GM19438 (cell line): Measurements from ENCODE around the gene PPP2R2B.

Experiments used
- ATAC-seq: cut with Tn5 transposase; IDR thresholded peaks from one replicate; pipeline ENCODE4 v1.9.1; 2021; ENCODE audit warnings: low read depth; ENCODE audit not compliant: unreplicated experiment

The PPP2R2B gene

DNA sequence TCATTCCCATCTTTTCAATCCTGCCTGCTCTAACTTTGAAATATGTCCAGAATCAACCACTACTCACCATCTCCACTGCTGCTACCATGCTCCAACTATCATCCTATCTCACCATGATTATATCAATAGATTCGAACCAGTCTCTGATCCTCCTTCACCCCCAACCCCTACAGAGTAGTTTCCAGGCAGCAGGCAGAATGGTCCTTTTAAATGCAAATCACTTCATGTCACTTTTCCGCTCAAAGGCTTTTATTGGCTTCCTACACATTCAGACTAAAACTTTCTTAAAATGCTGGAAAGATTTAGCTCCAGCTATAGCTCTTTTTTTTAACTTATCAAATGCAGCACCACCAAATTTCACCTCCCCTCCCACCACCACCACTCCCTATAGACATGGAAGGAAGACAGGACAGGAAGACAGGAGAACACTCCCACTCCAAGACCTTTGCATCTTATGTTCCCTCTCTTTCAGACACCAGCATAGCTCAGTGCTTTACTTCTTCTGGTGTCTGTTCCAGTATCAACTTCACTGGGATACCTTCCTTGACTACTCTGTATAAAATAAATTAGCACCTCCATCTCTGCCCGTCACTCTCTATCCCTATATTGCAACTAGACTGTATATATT, 9.9 kb upstream of the PPP2R2B start:
- ATAC-seq = no peak

DNA sequence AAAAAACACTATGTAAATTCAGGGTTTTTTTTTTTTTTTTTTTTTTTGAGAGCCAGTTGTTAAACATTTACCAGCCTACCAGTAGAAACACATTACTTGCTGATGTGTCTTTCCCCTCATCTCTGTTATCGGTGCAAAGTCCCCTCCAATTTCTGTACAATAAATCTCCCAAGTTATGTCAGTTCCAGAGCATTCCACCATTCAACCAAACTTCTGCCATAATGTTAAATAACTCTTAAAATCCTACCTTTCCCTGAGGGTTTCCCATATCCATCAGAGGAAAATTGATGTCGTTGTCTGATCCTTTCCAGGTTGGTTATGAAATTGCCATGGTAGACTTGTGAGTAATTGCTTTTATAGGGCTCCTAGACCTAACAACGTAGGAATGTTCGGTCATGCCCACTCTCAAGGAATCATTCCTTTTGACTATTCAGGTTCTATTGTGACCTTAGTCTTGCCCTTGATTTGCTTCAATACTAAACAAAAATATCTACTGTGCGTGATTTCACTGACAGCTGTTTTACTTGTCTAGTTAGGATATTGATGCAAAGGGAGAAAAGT, 5.6 kb upstream of the PPP2R2B start:
- no peak for ATAC-seq

DNA sequence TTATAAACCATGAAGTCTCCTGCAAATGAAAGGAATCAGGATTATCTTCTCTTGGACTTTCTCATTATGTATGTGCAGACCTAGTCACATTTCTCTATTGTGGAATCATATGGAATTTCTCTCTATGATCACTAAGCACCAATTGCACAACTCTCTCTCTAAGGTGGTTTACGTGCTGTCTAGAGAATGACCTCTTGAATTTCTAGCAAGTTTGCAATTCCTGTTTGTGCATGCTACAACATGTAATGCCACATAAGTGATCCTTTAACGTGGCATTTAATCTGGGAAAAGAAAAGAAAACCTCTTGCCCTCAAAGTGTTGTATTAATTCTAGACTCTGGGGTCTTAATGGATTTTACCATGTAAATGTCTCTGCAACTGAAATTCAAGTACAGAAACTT, 5.0 kb upstream of the PPP2R2B start:
- ATAC-seq = no peak

DNA sequence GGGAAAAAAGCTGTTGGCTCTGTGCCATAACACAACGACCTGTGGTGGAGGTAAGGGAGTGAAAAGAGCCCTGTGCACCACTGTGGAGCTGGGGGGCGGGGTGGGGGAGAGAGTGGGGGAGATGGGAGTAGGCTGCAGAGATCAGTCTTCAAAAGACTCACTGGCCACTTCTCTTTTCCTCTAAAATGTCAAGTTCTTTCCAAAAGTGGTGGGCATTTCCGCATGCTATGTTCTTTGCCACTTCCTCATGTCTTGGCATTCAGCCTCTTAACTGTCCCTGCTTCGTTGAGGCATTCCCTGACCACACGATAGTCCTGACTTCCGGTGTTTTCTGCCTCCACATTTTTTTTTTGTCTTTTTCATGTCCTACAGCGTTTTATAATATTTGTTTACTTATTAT, 2.4 kb upstream of the PPP2R2B start:
- no peak for ATAC-seq

GRCh38 chr5:146877783-146878475, 628 bp downstream of the PPP2R2B start:
- ATAC-seq = no peak

DNA sequence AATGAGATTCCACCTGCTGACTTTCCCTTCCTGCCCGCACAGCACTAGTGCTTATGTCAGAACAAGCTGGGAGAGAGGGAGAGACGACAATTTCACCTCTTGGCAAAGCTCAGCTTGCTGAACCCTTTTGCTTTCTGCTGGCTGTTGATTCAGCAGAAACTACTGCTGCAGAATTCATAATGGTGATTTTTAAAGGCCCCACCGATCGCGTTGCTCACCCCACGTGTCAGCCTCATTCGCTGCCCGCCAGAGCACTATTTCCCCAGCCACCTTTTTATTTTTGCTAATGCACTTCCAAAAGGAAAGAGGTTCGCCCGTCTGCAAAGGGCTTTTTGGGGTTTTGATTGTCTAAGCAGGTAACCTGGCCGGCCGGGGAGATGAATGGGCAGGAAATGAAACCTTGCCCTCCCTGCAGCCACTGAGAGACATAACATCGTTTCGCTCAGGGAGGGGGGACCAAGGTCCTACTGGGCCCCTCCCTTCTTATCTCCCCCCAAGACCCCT, 1.3 kb downstream of the PPP2R2B start:
- no peak for ATAC-seq

DNA sequence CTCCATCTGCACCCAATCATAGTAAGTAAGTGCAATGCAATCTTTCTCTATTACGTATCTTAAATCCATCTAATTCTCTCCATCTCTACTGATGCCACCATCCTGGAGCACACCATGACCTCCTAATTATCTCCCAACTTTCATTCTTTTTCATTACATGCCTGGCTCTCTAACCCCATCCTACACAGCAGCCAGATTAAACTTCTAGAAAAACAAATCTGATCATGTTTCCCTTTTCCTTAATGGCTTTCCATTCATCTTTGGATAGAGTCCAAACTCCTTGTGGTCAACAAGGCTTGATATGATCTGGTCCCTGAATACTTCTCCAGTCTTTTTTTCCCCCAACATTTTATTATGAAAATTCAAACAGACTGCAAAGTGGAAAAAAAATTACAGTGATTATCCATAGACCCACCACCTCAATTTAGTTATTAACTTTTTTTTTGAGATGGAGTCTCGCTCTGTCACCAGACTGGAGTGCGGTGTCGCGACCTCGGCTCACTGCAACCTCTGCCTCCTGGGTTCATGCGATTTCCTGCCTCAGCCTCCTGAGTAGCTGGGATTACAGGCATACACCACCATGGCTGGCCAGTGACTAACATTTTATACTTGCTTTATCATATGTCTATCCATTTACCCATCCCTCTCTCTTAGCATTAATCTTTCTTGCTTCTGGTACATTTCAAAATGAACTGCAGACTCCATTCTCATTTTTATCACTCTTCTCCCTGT, 5.2 kb downstream of the PPP2R2B start:
- ATAC-seq = no peak

DNA sequence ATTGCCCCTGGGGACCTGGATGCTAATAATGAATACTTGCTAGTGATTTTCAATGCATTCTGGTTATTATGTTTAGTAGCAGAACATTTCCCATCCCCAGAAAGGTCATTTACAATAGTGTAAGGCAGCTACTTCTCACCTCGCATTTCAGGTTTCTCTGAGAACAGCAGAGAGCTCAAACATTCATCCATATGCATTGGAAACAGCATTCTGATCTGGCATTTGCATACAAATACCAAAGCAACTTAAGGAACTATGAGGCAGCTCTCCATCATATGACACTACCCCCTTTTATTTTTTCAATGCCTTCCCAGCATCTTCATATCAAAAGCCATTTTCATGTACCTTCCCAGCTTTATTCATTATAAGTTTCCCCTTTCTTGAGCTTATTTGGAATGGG, 6.4 kb downstream of the PPP2R2B start:
- no peak for ATAC-seq

- ATAC-seq = no peak
Measured at GRCh38 chr5:146867996-146868708, 10.4 kb downstream of the PPP2R2B start.

- ATAC-seq = no peak
Measured at GRCh38 chr5:146866263-146866662, 12.3 kb downstream of the PPP2R2B start.

- ATAC-seq = no peak
Measured at GRCh38 chr5:146862641-146863040, 15.9 kb downstream of the PPP2R2B start.

DNA sequence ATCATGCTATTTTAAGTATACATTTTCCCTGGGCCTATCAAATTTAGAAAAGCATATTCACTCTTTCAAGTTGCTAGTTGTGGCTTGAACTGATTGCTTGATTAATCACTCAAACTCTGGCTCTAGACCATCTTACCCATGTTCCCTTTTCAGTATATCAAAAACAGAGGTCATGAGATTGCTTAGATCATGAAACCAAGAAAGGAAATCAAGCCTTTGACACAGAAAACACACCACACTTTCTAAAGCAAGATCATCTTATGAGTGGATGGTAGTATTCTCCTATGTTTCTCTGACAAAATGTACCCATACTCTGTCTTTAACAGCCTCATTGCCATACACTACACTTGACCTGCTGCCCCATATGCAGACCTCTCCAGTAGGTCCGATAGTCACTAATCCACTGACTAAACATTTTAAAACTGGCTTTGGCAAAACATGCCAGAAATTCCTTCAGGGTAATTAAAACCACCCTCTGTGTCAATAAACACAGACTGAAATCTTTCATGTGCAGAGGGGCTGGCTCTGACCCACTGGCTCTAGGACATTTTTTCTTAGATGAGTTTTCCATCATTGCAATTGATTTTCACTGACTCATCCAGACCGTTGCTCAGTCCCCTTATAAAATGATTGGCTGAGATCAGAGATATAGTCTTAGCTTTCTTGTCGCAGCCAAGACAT, 18.2 kb downstream of the PPP2R2B start:
- no peak for ATAC-seq

DNA sequence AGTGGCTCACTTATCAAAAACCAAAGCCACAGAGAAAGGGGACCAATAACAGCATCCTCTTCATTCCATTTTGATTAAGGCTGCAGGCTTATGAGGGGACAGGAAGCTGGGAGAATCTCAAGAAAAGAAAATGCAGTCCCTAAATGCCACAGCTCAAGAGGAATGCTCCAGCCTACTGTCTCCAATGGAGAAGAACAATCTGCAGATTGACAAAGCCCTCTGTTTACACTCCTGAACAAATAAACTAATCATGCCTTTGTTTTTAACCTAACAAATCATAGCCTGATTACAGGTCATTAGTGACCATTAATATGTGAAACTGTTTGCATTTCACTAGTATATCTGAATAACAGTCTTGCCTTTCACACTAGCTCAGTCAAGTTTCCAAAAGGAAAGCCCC, 26.5 kb downstream of the PPP2R2B start:
- ATAC-seq = no peak

DNA sequence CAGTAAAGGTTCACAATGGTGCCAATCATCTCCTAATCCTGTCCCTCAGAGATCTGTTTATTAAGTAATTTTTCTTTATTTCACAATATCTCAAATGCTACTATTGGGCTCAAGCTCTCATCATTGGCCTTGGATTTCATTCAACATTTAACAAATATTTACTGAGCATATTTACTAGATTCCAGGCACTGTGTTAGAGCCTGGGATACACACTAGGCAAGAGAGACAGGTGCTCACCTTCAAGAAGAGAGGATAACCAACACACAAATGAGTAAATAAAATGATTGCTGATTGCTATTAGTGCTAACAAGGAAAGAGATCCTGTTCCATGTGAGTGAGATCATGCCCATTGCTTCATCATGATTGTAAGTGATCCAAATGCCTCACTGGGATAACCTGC, 27.4 kb downstream of the PPP2R2B start:
- ATAC-seq = no peak

- ATAC-seq = no peak
Measured at GRCh38 chr5:146849694-146850303, 28.8 kb downstream of the PPP2R2B start.

DNA sequence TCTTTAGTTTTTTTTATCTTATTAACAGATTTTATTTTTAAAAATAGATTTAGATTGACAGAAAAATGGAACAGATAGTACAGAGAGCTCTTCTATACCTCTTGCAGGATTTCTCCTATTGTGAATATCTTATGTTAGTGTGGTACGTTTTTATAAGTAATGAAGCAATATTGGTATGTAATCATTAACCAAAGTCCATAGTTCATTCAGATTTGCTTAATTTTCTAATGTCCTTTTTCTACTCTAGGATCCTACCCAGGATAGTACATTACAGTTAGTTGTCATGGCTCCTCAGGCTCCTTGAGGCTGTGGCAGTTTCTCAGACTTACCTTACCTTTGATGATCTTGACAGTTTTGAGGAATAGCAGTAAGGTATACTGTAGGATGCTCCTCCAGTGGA, 30.4 kb downstream of the PPP2R2B start:
- no peak for ATAC-seq

DNA sequence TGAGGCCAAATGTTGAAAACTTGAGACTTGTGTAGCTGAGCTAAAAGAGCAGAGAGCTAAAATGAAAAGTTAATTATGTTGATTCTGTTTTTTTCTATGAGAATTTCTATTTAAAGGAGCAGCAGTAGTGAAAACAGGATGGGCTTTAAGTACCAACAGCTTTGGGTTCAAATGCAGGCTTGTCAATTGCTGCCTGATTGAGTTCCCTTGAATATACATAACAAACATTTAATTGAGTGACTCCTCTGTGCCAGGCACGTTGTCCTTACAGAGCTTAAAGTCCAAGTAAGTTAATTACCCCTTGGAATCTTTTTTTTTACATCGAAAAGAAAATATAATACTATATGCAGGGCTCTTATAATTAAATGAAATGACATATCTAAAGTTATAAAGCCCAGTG, 38.5 kb downstream of the PPP2R2B start:
- no peak for ATAC-seq

- ATAC-seq = no peak
Measured at GRCh38 chr5:146836226-146836842, 42.2 kb downstream of the PPP2R2B start.

- ATAC-seq = no peak
Measured at GRCh38 chr5:146832985-146833732, 45.4 kb downstream of the PPP2R2B start.
